Measurements from ENCODE around the gene MAFG. TPM values are rescaled to one million over a fixed set of nuclear protein-coding genes. Genes with fewer than 3 reads are reported as not detected.

The MAFG gene
- total and polyA plus RNA-seq, 9 of the 15 experiments (the other 6 are each of a cell fraction or from before 2014, with no cell fraction given): 1.1 to 58.1 (median 24.9) TPM

DNA sequence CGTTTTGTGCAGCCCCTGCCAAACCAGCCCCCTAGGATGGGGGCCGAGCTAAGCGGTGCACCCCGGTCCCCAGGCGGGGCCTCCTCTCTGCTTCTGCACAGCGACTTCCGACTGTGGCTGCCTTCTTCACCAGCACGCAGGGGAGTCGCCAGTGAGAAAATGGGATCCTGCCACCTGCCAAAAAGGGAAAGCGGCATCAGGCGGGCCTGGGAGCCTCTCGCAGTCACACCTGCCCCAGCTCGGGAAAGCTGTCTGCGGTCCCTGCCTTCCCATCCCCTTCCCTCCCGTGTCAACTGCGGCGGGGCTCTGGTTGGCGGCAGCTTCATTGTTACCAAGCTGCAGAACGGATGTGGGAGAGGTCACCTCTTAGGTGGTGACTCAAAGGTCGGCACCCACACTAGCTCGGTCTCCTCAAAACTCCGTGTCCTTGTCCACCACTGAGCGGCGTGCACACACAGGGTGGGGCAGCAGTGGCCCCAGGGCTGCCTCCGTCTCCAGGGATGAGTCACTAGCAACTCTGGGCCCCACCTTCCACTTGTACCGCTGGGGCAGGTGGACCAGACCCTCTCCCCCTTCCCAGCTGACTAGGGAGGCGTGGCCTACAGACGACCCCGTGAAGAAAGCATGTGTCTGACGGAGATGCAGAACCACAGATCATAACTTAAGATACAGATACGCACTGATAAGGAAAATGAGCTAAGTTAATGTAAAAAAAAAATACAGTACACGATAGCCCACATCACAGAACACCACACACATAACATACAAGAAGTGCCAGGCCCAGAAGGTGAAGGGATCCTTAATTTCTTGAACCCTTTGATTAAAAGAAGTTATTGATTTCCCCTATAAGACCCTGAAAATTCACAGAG, 14.9 kb downstream of the MAFG start (continued):
- TF ChIP-seq EGR1 (conservative IDR thresholded peaks at IDR 0.05): no peak; the same call in 1 of the 2 replicates
- peak; percentile 73 for TF ChIP-seq CREM (IDR thresholded peaks at IDR 0.05; ENCODE audit: low read depth)
- 0 out of 2 replicates have a peak, but pooled peaks have one; percentile 26 for TF ChIP-seq KLF1 (tag; IDR thresholded peaks at IDR 0.05)
- TF ChIP-seq, protein P1, sequence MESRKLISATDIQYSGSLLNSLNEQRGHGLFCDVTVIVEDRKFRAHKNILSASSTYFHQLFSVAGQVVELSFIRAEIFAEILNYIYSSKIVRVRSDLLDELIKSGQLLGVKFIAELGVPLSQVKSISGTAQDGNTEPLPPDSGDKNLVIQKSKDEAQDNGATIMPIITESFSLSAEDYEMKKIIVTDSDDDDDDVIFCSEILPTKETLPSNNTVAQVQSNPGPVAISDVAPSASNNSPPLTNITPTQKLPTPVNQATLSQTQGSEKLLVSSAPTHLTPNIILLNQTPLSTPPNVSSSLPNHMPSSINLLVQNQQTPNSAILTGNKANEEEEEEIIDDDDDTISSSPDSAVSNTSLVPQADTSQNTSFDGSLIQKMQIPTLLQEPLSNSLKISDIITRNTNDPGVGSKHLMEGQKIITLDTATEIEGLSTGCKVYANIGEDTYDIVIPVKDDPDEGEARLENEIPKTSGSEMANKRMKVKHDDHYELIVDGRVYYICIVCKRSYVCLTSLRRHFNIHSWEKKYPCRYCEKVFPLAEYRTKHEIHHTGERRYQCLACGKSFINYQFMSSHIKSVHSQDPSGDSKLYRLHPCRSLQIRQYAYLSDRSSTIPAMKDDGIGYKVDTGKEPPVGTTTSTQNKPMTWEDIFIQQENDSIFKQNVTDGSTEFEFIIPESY (CRISPR knock-in tag; IDR thresholded peaks at IDR 0.05): no peak
- TF ChIP-seq ZNF316 (IDR thresholded peaks at IDR 0.05): no peak
- TF ChIP-seq, protein P2, sequence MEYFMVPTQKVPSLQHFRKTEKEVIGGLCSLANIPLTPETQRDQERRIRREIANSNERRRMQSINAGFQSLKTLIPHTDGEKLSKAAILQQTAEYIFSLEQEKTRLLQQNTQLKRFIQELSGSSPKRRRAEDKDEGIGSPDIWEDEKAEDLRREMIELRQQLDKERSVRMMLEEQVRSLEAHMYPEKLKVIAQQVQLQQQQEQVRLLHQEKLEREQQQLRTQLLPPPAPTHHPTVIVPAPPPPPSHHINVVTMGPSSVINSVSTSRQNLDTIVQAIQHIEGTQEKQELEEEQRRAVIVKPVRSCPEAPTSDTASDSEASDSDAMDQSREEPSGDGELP (CRISPR knock-in tag; IDR thresholded peaks at IDR 0.05; ENCODE audit: borderline replicate concordance): peak; percentile 92
- peak; percentile 98 for TF ChIP-seq JUND (IDR thresholded peaks at IDR 0.05; ENCODE audit: borderline replicate concordance, low read depth, low read length)
- peak; percentile 96; the same call in 2 of the 3 replicates for TF ChIP-seq JUND (tag; IDR thresholded peaks at IDR 0.05; ENCODE audit: borderline replicate concordance, low read depth, low read length)
- TF ChIP-seq ZNF24 (IDR thresholded peaks at IDR 0.05): no peak
- no peak for TF ChIP-seq TSC22D4 (tag; IDR thresholded peaks at IDR 0.05)
- TF ChIP-seq ZNF347 (CRISPR knock-in tag; IDR thresholded peaks at IDR 0.05; ENCODE audit: low read depth): no peak
- no peak for TF ChIP-seq NCOA1 (IDR thresholded peaks at IDR 0.05; ENCODE audit: low read depth)
- no peak for TF ChIP-seq CTCFL (IDR thresholded peaks at IDR 0.05; ENCODE audit: borderline replicate concordance, insufficient read depth, low read depth, low read length, poor library complexity, severe bottlenecking)
- peak; percentile 33 to 75; a peak in 3 of 4 replicates for TF ChIP-seq RAD21 (CRISPR knock-in tag; conservative IDR thresholded peaks at IDR 0.05 in 1 of 2, IDR thresholded peaks at IDR 0.05 in 1 of 2)
- no peak for TF ChIP-seq CHD2 (IDR thresholded peaks at IDR 0.05; ENCODE audit: low read depth, low read length)
- TF ChIP-seq MTA2 (IDR thresholded peaks at IDR 0.05; ENCODE audit: low read depth): no peak
- TF ChIP-seq POLR2B (IDR thresholded peaks at IDR 0.05; ENCODE audit: low read depth, partially characterized antibody): no peak
- TF ChIP-seq CBX8 (IDR thresholded peaks at IDR 0.05; ENCODE audit: borderline replicate concordance, extremely low read depth, low read depth, low read length, poor library complexity, severe bottlenecking): no peak
- no peak for TF ChIP-seq NUFIP1 (IDR thresholded peaks at IDR 0.05; ENCODE audit: partially characterized antibody)
- no peak for TF ChIP-seq CBFA2T3 (IDR thresholded peaks at IDR 0.05)
- peak; percentile 71 for TF ChIP-seq SMARCE1 (IDR thresholded peaks at IDR 0.05)
- peak in 1 of 2 experiments; percentile 11; a peak in 1 of 4 replicates for TF ChIP-seq FOXK2 (conservative IDR thresholded peaks at IDR 0.05 in 1 of 2, IDR thresholded peaks at IDR 0.05 in 1 of 2; ENCODE audit: low read depth in 2 of 2)
- no peak for TF ChIP-seq ZNF57 (CRISPR knock-in tag; IDR thresholded peaks at IDR 0.05)
- 0 out of 2 replicates have a peak, but pooled peaks have one; percentile 30 for TF ChIP-seq ZEB2 (IDR thresholded peaks at IDR 0.05)
